Activated CD4-positive, CD25-positive, alpha-beta regulatory T cell treated with anti-CD3 and anti-CD28 coated beads, Interleukin-2, amount 50 U/mL, for 24 hours (primary cell): Measurements from ENCODE around the gene TMEM117.
"Not testable (repeated sequence)": the region's sequence is repeated elsewhere in the genome, so short reads cannot be mapped to it uniquely, and the experiment has no call there.

ENCODE experiments used
- ATAC-seq, 2 donors: fragments of 150-1000 bp; cut with Tn5 transposase; one replicate each; pipeline ENCODE4 v1.10.0; 2021; ENCODE audit warnings: mild to moderate bottlenecking in 1 of 2, moderate library complexity in 1 of 2

Gene TMEM117

GRCh38 chr12:44118946-44119345 lies 283.1 kb downstream of the TMEM117 start:
- ATAC-seq, result no peak

DNA sequence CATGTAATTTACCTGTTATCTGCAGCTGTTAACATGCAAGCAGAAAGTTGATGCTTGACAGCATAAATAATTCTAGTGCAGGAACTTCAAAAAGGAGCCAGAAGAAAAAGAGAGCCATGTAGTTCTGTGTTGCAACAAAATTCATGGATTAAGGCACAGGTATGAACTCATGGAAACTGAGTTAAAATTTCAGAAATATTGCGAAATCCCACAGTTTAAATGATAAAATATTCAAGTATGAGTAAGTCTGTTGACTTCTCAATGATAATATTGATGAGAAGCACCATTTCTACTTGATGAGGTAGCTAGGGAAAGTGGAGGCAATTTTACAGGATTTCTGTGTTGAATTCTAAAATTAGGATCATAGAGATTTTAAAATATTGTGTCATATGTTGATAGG lies 290.9 kb downstream of the TMEM117 start:
- ATAC-seq, result no peak

GRCh38 chr12:44127966-44128710 lies 292.3 kb downstream of the TMEM117 start:
- ATAC-seq, result no peak

GRCh38 chr12:44143175-44143574 lies 307.3 kb downstream of the TMEM117 start:
- no peak for ATAC-seq

- ATAC-seq, result no peak
Measured at GRCh38 chr12:44148936-44149335, 313.1 kb downstream of the TMEM117 start.

DNA sequence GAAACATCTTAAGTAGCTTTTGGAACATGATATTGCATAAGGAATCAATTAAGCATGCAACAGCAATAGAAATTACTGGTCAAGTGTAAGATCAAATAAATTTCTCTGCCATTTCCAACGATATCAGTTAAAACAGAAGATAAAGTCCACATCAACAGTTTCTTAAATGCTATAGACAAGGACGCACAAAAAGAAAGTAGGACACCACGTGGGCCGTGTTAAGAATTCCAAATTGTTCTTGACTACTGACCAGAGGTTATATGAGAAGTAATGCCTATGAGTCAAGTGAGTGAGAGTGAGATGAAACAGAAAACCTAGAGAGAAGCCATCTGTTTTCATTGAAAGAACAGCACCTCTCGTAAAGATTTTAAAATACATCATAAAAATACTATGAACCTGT lies 318.2 kb downstream of the TMEM117 start:
- no peak for ATAC-seq

- no peak for ATAC-seq
Measured at GRCh38 chr12:44155358-44155757, 319.5 kb downstream of the TMEM117 start.

GRCh38 chr12:44157359-44157758 lies 321.5 kb downstream of the TMEM117 start:
- no peak for ATAC-seq

GRCh38 chr12:44158746-44159145 lies 322.9 kb downstream of the TMEM117 start:
- no peak for ATAC-seq

DNA sequence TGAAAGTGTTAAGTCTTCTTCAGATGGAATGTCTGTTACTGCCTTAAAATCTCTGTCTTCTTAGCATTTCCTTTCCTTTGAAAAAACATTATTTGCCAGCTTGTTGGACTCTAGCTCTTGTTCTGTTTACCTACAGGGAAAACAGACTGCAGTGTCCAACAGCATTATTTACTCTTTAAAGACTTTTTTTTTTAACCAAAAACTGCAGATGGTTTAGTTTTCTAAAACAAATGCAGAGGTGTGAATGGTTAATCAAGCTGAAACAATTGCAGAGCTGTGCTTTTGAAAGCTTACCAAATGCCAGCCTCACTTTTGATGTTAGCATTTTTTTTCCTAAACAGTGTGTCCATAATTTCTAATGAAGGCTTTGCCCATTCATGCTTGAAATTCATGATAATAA lies 323.3 kb downstream of the TMEM117 start:
- ATAC-seq, result no peak

DNA sequence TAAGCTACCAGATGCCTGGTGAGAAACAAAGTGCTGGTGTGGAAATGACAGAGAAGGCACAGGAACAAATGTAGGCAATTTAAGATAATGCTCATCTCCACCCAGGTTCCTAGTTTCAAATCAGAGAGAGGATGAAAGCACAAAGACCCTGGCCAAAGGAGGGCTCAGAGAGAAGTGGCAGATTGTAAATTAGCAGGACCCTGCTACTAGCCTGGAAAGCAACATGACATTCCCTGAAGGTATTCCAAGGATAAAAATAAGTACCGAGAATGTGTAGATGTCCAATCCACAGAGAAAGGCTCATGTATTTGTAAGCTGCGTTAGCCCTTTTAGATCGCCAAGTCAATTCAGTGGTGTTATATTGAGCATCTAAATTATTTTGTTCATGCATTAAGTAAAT lies 324.0 kb downstream of the TMEM117 start:
- no peak for ATAC-seq

- no peak for ATAC-seq
Measured at GRCh38 chr12:44162961-44163360, 327.1 kb downstream of the TMEM117 start.

- no peak for ATAC-seq
Measured at GRCh38 chr12:44174053-44174452, 338.2 kb downstream of the TMEM117 start.

DNA sequence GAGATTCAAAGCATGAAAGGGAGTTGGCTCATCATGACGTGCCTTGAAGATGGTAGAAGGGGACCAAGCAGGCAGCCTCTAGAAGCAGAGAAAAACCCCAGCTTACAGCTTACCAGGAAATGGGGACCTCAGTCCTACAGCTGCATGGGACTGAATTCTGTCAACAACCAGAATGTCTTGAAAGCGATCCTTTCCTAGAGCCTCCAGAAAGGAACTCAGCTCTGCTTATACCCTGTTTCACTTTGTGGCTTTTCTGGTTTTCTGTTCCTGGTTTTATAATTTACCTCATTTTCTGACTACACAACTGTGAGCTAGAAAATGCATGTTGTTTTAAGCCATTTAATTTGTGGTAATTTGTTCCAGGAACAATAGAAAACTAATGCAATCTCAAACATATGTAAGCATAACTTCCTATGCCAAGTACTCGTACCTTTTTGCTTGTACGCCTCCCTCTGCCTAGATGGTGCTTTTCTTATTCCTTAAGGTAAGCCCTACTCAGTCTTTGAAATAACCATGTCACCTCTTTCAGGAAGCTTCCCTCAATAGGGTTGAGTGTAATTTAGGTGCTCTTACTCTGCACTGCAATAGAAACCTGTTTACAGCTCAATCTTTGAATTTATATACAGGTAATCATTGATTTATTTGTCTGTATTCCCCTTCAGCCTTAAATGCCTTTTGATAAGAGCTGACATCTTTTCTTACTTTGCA lies 348.8 kb downstream of the TMEM117 start:
- ATAC-seq, result no peak

DNA sequence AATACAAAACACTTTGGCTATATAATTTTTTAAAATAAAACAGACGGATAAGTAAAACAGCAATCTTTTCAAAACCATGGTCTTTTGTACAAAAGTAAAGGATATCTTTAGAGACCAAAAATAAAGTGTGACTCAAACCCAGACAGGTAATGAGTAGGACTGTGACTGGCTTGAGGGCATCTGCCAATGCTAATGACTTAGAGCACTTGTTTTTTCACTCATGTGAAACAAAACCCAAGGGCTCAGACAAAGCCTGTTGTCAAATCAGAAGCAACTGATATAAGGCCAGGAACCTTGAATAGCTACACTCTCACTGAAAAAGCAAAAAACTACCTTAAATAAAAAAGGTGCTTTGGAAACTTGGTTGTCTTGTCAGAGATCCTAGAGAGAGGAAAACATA lies 357.4 kb downstream of the TMEM117 start:
- no peak for ATAC-seq

DNA sequence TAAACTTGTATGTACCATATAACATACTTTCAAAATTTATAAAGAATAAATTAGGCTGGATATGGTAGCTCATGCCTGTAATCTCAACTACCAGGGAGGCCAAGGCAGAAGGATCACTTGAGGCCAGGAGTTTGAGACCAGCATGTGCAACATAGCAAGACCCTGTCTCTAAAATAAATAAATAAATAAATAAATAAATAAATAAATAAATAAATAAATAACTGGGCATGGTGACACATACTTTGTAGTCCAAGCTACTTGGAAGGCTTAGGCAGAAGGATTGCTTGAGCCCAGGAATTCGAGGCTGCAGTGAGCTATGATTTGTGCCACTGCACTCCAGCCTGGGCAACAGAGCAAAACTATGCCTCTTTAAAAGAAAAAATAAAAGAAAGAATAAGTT lies 359.8 kb downstream of the TMEM117 start:
- not testable (repeated sequence) for ATAC-seq

DNA sequence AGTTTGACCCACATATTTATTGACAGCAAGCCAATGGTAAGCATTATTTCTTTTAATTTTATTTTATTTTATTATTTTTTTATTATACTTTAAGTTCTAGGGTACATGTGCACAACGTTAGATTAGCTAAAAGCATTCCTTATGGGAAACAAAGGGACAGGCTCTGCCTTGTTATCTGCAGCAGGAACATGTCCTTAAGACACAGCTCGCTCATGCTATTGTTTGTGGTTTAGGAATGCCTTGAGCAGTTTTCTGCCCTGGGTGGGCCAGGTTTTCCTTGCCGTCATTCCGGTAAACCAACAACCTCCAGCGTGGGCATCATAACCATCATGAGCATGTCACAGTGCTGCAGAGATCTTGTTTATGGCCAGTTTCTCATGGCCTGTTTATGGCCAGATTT lies 370.2 kb downstream of the TMEM117 start:
- no peak for ATAC-seq

GRCh38 chr12:44217146-44217883 lies 381.4 kb downstream of the TMEM117 start:
- no peak for ATAC-seq

DNA sequence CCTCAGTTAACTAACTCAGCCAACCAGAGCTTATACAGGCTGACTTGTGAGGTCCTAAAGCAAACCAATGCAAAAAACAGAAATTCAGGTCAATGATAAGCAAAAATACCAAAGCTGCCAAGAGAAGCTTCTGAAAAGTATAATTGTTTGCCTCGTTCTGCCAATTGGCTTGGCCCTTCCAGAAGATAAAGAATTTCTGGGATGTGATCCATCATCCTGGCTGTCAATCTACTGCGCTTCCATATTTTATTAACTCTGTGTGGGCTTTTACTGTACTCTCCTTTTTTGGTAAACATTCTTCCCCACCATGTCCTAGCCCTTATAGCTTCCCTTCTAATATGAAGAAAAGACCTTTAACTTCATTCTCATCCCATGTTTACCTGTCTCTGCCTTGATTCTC lies 387.9 kb downstream of the TMEM117 start:
- no peak for ATAC-seq

- ATAC-seq, result no peak
Measured at GRCh38 chr12:44224399-44225148, 388.7 kb downstream of the TMEM117 start.

DNA sequence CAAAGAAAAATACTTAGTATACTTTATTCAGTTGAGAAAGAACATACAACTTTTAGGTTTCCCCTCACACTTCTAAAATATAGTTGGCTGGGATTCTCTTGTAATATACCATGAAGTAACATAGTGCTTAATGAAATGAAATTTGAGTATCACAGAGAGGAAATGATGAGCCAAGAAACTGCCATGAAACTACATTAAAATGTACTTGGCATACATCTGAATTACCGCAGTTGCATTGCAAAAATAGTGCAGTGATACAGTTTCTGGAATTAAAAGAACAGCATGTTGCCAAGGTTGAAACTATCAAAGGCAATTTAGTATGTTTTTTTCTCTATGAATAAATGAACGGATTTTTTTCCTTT lies 389.2 kb downstream of the TMEM117 start:
- no peak for ATAC-seq

GRCh38 chr12:44227616-44228015 lies 391.7 kb downstream of the TMEM117 start:
- ATAC-seq, result no peak

DNA sequence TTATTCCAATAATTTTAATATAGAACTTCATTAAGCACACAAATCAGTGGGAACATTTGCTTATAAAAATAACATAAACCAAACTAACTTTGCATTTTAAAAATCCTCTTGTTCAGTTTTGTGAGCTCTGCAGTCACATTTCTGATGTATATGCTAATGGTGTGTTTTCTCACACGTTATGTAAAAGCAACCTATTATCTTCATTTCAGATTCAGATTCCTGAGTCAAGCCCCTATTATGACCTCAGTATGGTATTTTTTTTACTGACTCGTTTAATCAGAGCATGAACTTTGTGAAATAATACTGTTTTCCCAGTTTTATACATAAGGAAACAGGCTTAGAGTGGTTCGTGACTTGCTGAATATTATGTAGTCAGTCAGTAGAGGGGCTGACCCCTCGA lies 394.0 kb downstream of the TMEM117 start:
- no peak for ATAC-seq
